ENCODE results near the gene CIDEC.
"Not testable (repeated sequence)": the region's sequence is repeated elsewhere in the genome, so short reads cannot be mapped to it uniquely, and the experiment has no call there.

Gene CIDEC

GRCh38 chr3:9902372-9903237 is 22.6 kb upstream of the CIDEC start, which contains the start of gene IL17RE:
IL17RE (plus strand) TSS chr3:9902848; CDS start chr3:9902933, 85 bp downstream.
- no peak for DNase-seq (ENCODE audit: low read depth in 2 of 2, low spot score in 1 of 2)

- no peak for DNase-seq (ENCODE audit: low read depth in 2 of 2, low spot score in 1 of 2)
Measured at GRCh38 chr3:9901967-9902366, 21.9 kb upstream of the CIDEC start.

GRCh38 chr3:9900965-9901415 is 20.9 kb upstream of the CIDEC start:
- DNase-seq (ENCODE audit: low read depth in 2 of 2, low spot score in 1 of 2): not testable (repeated sequence)

GRCh38 chr3:9899289-9899791 is 19.3 kb upstream of the CIDEC start:
- no peak for DNase-seq (ENCODE audit: low read depth in 2 of 2, low spot score in 1 of 2)

GRCh38 chr3:9898467-9899241 is 18.6 kb upstream of the CIDEC start:
- DNase-seq (ENCODE audit: low read depth in 2 of 2, low spot score in 1 of 2): no peak

GRCh38 chr3:9897408-9898372 is 17.6 kb upstream of the CIDEC start:
- no peak for DNase-seq (ENCODE audit: low read depth in 2 of 2, low spot score in 1 of 2)

- DNase-seq (ENCODE audit: low read depth in 2 of 2, low spot score in 1 of 2): not testable (repeated sequence)
Measured at GRCh38 chr3:9896755-9897407, 16.8 kb upstream of the CIDEC start.

GRCh38 chr3:9895715-9896114 is 15.7 kb upstream of the CIDEC start:
- not testable (repeated sequence) for DNase-seq (ENCODE audit: low read depth in 2 of 2, low spot score in 1 of 2)

GRCh38 chr3:9893739-9894138 is 13.7 kb upstream of the CIDEC start:
- no peak for DNase-seq (ENCODE audit: low read depth in 2 of 2, low spot score in 1 of 2)

- DNase-seq (ENCODE audit: low read depth in 2 of 2, low spot score in 1 of 2): no peak
Measured at GRCh38 chr3:9891072-9891622, 11.1 kb upstream of the CIDEC start.

- peak; percentile 83 to 86 for DNase-seq (ENCODE audit: low read depth in 2 of 2, low spot score in 1 of 2)
Measured at GRCh38 chr3:9890249-9891071, 10.4 kb upstream of the CIDEC start, which contains the start of gene JAGN1. JAGN1 (plus strand) TSS chr3:9890610; CDS start chr3:9890723, 113 bp downstream.

GRCh38 chr3:9889405-9889804 is 9.4 kb upstream of the CIDEC start:
- DNase-seq (ENCODE audit: low read depth in 2 of 2, low spot score in 1 of 2): no peak

- no peak for DNase-seq (ENCODE audit: low read depth in 2 of 2, low spot score in 1 of 2)
Measured at GRCh38 chr3:9888540-9888939, 8.5 kb upstream of the CIDEC start.

- DNase-seq (ENCODE audit: low read depth in 2 of 2, low spot score in 1 of 2): no peak
Measured at GRCh38 chr3:9887480-9887879, 7.4 kb upstream of the CIDEC start.

- DNase-seq (ENCODE audit: low read depth in 2 of 2, low spot score in 1 of 2): no peak
Measured at GRCh38 chr3:9886328-9886727, 6.3 kb upstream of the CIDEC start.

- DNase-seq (ENCODE audit: low read depth in 2 of 2, low spot score in 1 of 2): no peak
Measured at GRCh38 chr3:9884555-9885165, 4.6 kb upstream of the CIDEC start.

- DNase-seq (ENCODE audit: low read depth in 2 of 2, low spot score in 1 of 2): no peak
Measured at GRCh38 chr3:9883706-9884554, 3.9 kb upstream of the CIDEC start.

GRCh38 chr3:9881441-9881840 is 1.4 kb upstream of the CIDEC start:
- no peak for DNase-seq (ENCODE audit: low read depth in 2 of 2, low spot score in 1 of 2)

All from stimulated activated CD8-positive, alpha-beta memory T cell treated with anti-CD3 and anti-CD28 coated beads, Interleukin-4, amount 100 ng/mL, for 1 hour (primary cell).